GM21825 (cell line): ENCODE data around the gene ERBB4.

Source experiments
- ATAC-seq: cut with Tn5 transposase; IDR thresholded peaks from one replicate; pipeline ENCODE4 v1.9.1; 2021; ENCODE audit warnings: mild to moderate bottlenecking, moderate library complexity; ENCODE audit not compliant: unreplicated experiment

Gene ERBB4

GRCh38 chr2:212099658-212100057 is 438.9 kb downstream of the ERBB4 start:
- no peak for ATAC-seq

GRCh38 chr2:212098966-212099365 is 439.6 kb downstream of the ERBB4 start:
- ATAC-seq = no peak

GRCh38 chr2:212097001-212097400 is 441.6 kb downstream of the ERBB4 start:
- no peak for ATAC-seq

- no peak for ATAC-seq
Observed at GRCh38 chr2:212089873-212090272, 448.7 kb downstream of the ERBB4 start.

GRCh38 chr2:212088353-212088752 is 450.2 kb downstream of the ERBB4 start:
- ATAC-seq = no peak

GRCh38 chr2:212083492-212083891 is 455.1 kb downstream of the ERBB4 start:
- no peak for ATAC-seq

- ATAC-seq = no peak
Observed at GRCh38 chr2:212078103-212078502, 460.5 kb downstream of the ERBB4 start.

GRCh38 chr2:212076456-212076855 is 462.1 kb downstream of the ERBB4 start:
- no peak for ATAC-seq

GRCh38 chr2:212073360-212073759 is 465.2 kb downstream of the ERBB4 start:
- no peak for ATAC-seq

GRCh38 chr2:212066546-212066945 is 472.1 kb downstream of the ERBB4 start:
- ATAC-seq = no peak

- no peak for ATAC-seq
Observed at GRCh38 chr2:212064318-212064717, 474.3 kb downstream of the ERBB4 start.

GRCh38 chr2:212052412-212053159 is 486.0 kb downstream of the ERBB4 start:
- ATAC-seq = peak; percentile 67

GRCh38 chr2:212050871-212051270 is 487.7 kb downstream of the ERBB4 start:
- ATAC-seq = no peak

- no peak for ATAC-seq
Observed at GRCh38 chr2:212042562-212042961, 496.0 kb downstream of the ERBB4 start.

- ATAC-seq = no peak
Observed at GRCh38 chr2:212037062-212037461, 501.5 kb downstream of the ERBB4 start.

GRCh38 chr2:212034841-212035585 is 503.6 kb downstream of the ERBB4 start:
- ATAC-seq = no peak

- no peak for ATAC-seq
Observed at GRCh38 chr2:212033888-212034287, 504.7 kb downstream of the ERBB4 start.

- ATAC-seq = no peak
Observed at GRCh38 chr2:212032536-212033219, 505.9 kb downstream of the ERBB4 start.

- no peak for ATAC-seq
Observed at GRCh38 chr2:212032032-212032431, 506.6 kb downstream of the ERBB4 start.

- no peak for ATAC-seq
Observed at GRCh38 chr2:212030709-212031108, 507.9 kb downstream of the ERBB4 start.

- no peak for ATAC-seq
Observed at GRCh38 chr2:212028798-212029394, 509.7 kb downstream of the ERBB4 start.
